HL-60 (cell line): ENCODE data around the gene CAPN8.

ENCODE experiments used
- DNase-seq, 2 experiments: peaks; one replicate each; pipeline ENCODE4 v3.0.0-alpha.2; 2010 to 2020; ENCODE audit warnings: low read depth in 1 of 2, low spot score in 1 of 2
- H3K27ac ChIP-seq: fragments of 250-450 bp; sonication (Bioruptor Pico); replicated peaks from 2 replicates; pipeline ENCODE4 v1.5.1; 2020; ENCODE audit warnings: mild to moderate bottlenecking, moderate library complexity
- H3K27me3 ChIP-seq: fragments of 250-450 bp; sonication (Bioruptor Pico); 2 replicates; pipeline ENCODE4 v1.5.1; 2021; ENCODE audit warnings: mild to moderate bottlenecking, moderate library complexity; ENCODE audit not compliant: insufficient read depth, poor library complexity, severe bottlenecking
- H3K4me3 ChIP-seq: replicated peaks from 2 replicates; pipeline ENCODE4 v1.5.1; 2011; ENCODE audit warnings: mild to moderate bottlenecking, control low read depth, low read length; ENCODE audit not compliant: insufficient read depth
- GABPA ChIP-seq: IDR thresholded peaks from 2 replicates; pipeline ENCODE4 v1.6.1; 2012; ENCODE audit warnings: low read depth
- POLR2AphosphoS5 ChIP-seq: IDR thresholded peaks from 2 replicates; pipeline ENCODE4 v1.6.1; 2012; ENCODE audit warnings: low read depth
- SPI1 ChIP-seq: IDR thresholded peaks from 2 replicates; pipeline ENCODE4 v1.6.1; 2012; ENCODE audit warnings: low read depth, mild to moderate bottlenecking, borderline replicate concordance
- TF ChIP-seq, protein P1 (sequence below): IDR thresholded peaks from one replicate; pipeline ENCODE4 v1.5.1; 2011; ENCODE audit warnings: low read length, control low read depth, inconsistent platforms; ENCODE audit not compliant: insufficient read depth
- TF ChIP-seq, protein P2 (sequence below): IDR thresholded peaks from 2 replicates; pipeline ENCODE4 v1.6.1; 2012; ENCODE audit warnings: low read depth; ENCODE audit not compliant: insufficient replicate concordance

CAPN8 gene

DNA sequence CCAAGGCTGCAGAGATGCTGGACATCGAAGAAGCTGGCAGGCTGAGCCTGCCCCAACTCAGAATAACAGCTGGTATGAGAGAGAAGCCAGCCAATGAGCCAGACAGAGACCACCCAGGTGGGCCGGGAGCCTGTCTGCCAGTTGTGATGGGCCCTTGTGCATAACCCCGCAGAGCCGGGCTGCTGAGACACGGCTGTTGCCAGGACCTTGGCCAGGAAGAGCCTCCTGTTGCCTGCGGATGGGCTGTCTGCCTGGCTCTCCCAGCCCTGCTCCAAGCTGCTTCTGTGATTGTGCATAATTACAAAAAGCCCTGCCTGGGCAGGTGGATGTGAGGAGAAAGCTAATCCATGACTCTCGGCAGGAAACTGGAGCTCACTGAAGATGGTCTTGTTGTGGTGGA is 126.5 kb downstream of the CAPN8 start:
- H3K4me3 ChIP-seq: no peak overlapping the region
- TF ChIP-seq SPI1 (no peak), GABPA (no peak), POLR2AphosphoS5 (no peak)
- TF ChIP-seq, protein P1, sequence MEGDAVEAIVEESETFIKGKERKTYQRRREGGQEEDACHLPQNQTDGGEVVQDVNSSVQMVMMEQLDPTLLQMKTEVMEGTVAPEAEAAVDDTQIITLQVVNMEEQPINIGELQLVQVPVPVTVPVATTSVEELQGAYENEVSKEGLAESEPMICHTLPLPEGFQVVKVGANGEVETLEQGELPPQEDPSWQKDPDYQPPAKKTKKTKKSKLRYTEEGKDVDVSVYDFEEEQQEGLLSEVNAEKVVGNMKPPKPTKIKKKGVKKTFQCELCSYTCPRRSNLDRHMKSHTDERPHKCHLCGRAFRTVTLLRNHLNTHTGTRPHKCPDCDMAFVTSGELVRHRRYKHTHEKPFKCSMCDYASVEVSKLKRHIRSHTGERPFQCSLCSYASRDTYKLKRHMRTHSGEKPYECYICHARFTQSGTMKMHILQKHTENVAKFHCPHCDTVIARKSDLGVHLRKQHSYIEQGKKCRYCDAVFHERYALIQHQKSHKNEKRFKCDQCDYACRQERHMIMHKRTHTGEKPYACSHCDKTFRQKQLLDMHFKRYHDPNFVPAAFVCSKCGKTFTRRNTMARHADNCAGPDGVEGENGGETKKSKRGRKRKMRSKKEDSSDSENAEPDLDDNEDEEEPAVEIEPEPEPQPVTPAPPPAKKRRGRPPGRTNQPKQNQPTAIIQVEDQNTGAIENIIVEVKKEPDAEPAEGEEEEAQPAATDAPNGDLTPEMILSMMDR: no peak
- TF ChIP-seq, protein P2, sequence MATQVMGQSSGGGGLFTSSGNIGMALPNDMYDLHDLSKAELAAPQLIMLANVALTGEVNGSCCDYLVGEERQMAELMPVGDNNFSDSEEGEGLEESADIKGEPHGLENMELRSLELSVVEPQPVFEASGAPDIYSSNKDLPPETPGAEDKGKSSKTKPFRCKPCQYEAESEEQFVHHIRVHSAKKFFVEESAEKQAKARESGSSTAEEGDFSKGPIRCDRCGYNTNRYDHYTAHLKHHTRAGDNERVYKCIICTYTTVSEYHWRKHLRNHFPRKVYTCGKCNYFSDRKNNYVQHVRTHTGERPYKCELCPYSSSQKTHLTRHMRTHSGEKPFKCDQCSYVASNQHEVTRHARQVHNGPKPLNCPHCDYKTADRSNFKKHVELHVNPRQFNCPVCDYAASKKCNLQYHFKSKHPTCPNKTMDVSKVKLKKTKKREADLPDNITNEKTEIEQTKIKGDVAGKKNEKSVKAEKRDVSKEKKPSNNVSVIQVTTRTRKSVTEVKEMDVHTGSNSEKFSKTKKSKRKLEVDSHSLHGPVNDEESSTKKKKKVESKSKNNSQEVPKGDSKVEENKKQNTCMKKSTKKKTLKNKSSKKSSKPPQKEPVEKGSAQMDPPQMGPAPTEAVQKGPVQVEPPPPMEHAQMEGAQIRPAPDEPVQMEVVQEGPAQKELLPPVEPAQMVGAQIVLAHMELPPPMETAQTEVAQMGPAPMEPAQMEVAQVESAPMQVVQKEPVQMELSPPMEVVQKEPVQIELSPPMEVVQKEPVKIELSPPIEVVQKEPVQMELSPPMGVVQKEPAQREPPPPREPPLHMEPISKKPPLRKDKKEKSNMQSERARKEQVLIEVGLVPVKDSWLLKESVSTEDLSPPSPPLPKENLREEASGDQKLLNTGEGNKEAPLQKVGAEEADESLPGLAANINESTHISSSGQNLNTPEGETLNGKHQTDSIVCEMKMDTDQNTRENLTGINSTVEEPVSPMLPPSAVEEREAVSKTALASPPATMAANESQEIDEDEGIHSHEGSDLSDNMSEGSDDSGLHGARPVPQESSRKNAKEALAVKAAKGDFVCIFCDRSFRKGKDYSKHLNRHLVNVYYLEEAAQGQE: no peak
- DNase-seq: no peak
- no peak overlapping the region for H3K27ac ChIP-seq
- no peaks in the 10 kb centered on the region for H3K27me3 ChIP-seq

DNA sequence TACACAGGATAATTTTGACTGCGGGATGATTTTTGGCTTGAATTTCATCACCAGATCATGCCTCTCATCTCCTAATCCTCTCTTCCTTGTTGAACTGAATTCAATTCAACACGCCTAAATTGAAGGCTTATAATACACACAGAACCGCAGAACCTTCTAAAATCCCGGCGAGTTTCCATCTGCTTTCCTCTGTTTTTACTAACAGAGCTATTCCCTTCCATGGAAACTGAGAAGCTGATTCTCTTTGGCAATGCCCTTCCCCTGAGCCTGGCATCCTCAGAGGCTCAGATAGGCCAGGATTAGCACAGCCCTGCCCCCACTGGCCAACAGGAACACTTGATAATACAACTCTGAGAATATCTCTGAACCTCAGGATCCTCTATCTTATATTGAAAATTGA is 130.2 kb downstream of the CAPN8 start:
- no peak for DNase-seq
- TF ChIP-seq, protein P1: no peak
- no peak for TF ChIP-seq GABPA
- TF ChIP-seq POLR2AphosphoS5: no peak
- TF ChIP-seq SPI1: no peak
- TF ChIP-seq, protein P2: no peak
- Histone ChIP-seq H3K27ac (no peak overlapping the region), H3K27me3 (no peaks in the 10 kb centered on the region), H3K4me3 (no peak overlapping the region)

DNA sequence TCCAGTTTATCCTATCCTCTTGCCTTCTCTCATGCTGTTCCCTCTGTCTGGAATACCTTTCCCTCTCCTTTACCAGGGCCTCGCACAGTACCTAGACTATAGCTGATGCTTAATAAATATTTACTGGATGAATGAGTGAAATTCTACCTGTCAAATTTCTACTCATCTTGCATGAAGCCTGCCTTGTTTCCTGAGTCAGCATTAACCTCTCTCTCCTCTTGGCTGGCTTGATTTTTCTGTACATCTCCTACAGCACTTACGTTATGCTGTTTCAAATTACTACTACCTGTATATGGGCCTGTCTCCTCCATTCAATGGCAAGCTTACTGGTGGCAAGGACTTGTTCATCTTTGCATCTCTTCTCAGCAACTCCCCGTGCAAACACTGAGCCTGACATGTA is 130.8 kb downstream of the CAPN8 start:
- no peak for DNase-seq
- no peaks in the 10 kb centered on the region for H3K27me3 ChIP-seq
- no peak for TF ChIP-seq GABPA
- TF ChIP-seq, protein P2: no peak
- no peak for TF ChIP-seq SPI1
- no peak for TF ChIP-seq POLR2AphosphoS5
- TF ChIP-seq, protein P1: no peak
- H3K27ac ChIP-seq: no peak overlapping the region
- H3K4me3 ChIP-seq: no peak overlapping the region
